ENCODE results near the gene EXOSC5.
"Not testable (repeated sequence)": the region's sequence is repeated elsewhere in the genome, so short reads cannot be mapped to it uniquely, and the experiment has no call there.

Gene EXOSC5

GRCh38 chr19:41411100-41411967 lies 14.2 kb upstream of the EXOSC5 start:
- H3K9me3 ChIP-seq (ENCODE audit: insufficient read depth, low read depth, low read length): no peaks in the 10 kb centered on the region
- peaks cover 14% of the 10 kb centered on the region; the same call in 1 of the 2 replicates for H3K36me3 ChIP-seq (ENCODE audit: insufficient read depth, low read depth, low read length)
- H3K27ac ChIP-seq (ENCODE audit: low read length): no peak overlapping the region
- H3K9ac ChIP-seq (ENCODE audit: low read depth, low read length): no peak overlapping the region
- no peak overlapping the region for H3K4me3 ChIP-seq (ENCODE audit: low read length)
- no peaks in the 10 kb centered on the region for H3K27me3 ChIP-seq (ENCODE audit: insufficient read depth, low read length)
- H3K4me1 ChIP-seq (ENCODE audit: insufficient read depth, low read length): no peaks in the 10 kb centered on the region; the same call in 1 of the 2 replicates

GRCh38 chr19:41410336-41411054 lies 13.3 kb upstream of the EXOSC5 start:
- Histone ChIP-seq H3K9ac (ENCODE audit: low read depth, low read length) (no peak overlapping the region), H3K9me3 (ENCODE audit: insufficient read depth, low read depth, low read length) (no peaks in the 10 kb centered on the region), H3K36me3 (ENCODE audit: insufficient read depth, low read depth, low read length) (peaks cover 14% of the 10 kb centered on the region; the same call in 1 of the 2 replicates), H3K27me3 (ENCODE audit: insufficient read depth, low read length) (no peaks in the 10 kb centered on the region), H3K4me3 (ENCODE audit: low read length) (no peak overlapping the region), H3K27ac (ENCODE audit: low read length) (no peak overlapping the region), H3K4me1 (ENCODE audit: insufficient read depth, low read length) (no peaks in the 10 kb centered on the region; the same call in 1 of the 2 replicates)

GRCh38 chr19:41409288-41409687 lies 12.1 kb upstream of the EXOSC5 start:
- Histone ChIP-seq H3K27me3 (ENCODE audit: insufficient read depth, low read length) (no peaks in the 10 kb centered on the region), H3K27ac (ENCODE audit: low read length) (no peak overlapping the region), H3K9ac (ENCODE audit: low read depth, low read length) (no peak overlapping the region), H3K4me1 (ENCODE audit: insufficient read depth, low read length) (no peaks in the 10 kb centered on the region; the same call in 1 of the 2 replicates), H3K36me3 (ENCODE audit: insufficient read depth, low read depth, low read length) (0 out of 2 replicates have a peak, but pooled peaks cover 4% of the 10 kb centered on the region), H3K9me3 (ENCODE audit: insufficient read depth, low read depth, low read length) (no peaks in the 10 kb centered on the region), H3K4me3 (ENCODE audit: low read length) (no peak overlapping the region)

GRCh38 chr19:41408846-41409245 lies 11.7 kb upstream of the EXOSC5 start:
- H3K4me3 ChIP-seq (ENCODE audit: low read length); H3K27ac ChIP-seq (ENCODE audit: low read length); H3K36me3 ChIP-seq (ENCODE audit: insufficient read depth, low read depth, low read length); H3K4me1 ChIP-seq (ENCODE audit: insufficient read depth, low read length); H3K9me3 ChIP-seq (ENCODE audit: insufficient read depth, low read depth, low read length); H3K27me3 ChIP-seq (ENCODE audit: insufficient read depth, low read length); H3K9ac ChIP-seq (ENCODE audit: low read depth, low read length): not testable (repeated sequence)

- Histone ChIP-seq H3K27me3 (ENCODE audit: insufficient read depth, low read length) (no peaks in the 10 kb centered on the region), H3K4me3 (ENCODE audit: low read length) (no peak overlapping the region), H3K9ac (ENCODE audit: low read depth, low read length) (no peak overlapping the region), H3K4me1 (ENCODE audit: insufficient read depth, low read length) (no peaks in the 10 kb centered on the region; the same call in 1 of the 2 replicates), H3K9me3 (ENCODE audit: insufficient read depth, low read depth, low read length) (no peaks in the 10 kb centered on the region), H3K27ac (ENCODE audit: low read length) (no peak overlapping the region), H3K36me3 (ENCODE audit: insufficient read depth, low read depth, low read length) (no peaks in the 10 kb centered on the region)
Measured at GRCh38 chr19:41408256-41408655, 11.1 kb upstream of the EXOSC5 start.

GRCh38 chr19:41407271-41407670 lies 10.1 kb upstream of the EXOSC5 start:
- Histone ChIP-seq H3K4me1 (ENCODE audit: insufficient read depth, low read length) (no peaks in the 10 kb centered on the region; the same call in 1 of the 2 replicates), H3K36me3 (ENCODE audit: insufficient read depth, low read depth, low read length) (no peaks in the 10 kb centered on the region), H3K9ac (ENCODE audit: low read depth, low read length) (peak overlapping the region; percentile 42), H3K4me3 (ENCODE audit: low read length) (no peak overlapping the region), H3K27me3 (ENCODE audit: insufficient read depth, low read length) (no peaks in the 10 kb centered on the region), H3K9me3 (ENCODE audit: insufficient read depth, low read depth, low read length) (no peaks in the 10 kb centered on the region), H3K27ac (ENCODE audit: low read length) (no peak overlapping the region)

GRCh38 chr19:41405776-41406175 lies 8.6 kb upstream of the EXOSC5 start:
- H3K27me3 ChIP-seq (ENCODE audit: insufficient read depth, low read length): no peaks in the 10 kb centered on the region
- H3K36me3 ChIP-seq (ENCODE audit: insufficient read depth, low read depth, low read length): no peaks in the 10 kb centered on the region
- no peak overlapping the region for H3K4me3 ChIP-seq (ENCODE audit: low read length)
- H3K27ac ChIP-seq (ENCODE audit: low read length): no peak overlapping the region
- H3K4me1 ChIP-seq (ENCODE audit: insufficient read depth, low read length): no peaks in the 10 kb centered on the region; the same call in 1 of the 2 replicates
- H3K9me3 ChIP-seq (ENCODE audit: insufficient read depth, low read depth, low read length): no peaks in the 10 kb centered on the region
- H3K9ac ChIP-seq (ENCODE audit: low read depth, low read length): no peak overlapping the region

GRCh38 chr19:41403181-41403970 lies 6.2 kb upstream of the EXOSC5 start:
- no peak overlapping the region for H3K4me3 ChIP-seq (ENCODE audit: low read length)
- no peaks in the 10 kb centered on the region for H3K9me3 ChIP-seq (ENCODE audit: insufficient read depth, low read depth, low read length)
- H3K9ac ChIP-seq (ENCODE audit: low read depth, low read length): no peak overlapping the region
- no peak overlapping the region for H3K27ac ChIP-seq (ENCODE audit: low read length)
- H3K27me3 ChIP-seq (ENCODE audit: insufficient read depth, low read length): no peaks in the 10 kb centered on the region
- no peaks in the 10 kb centered on the region for H3K36me3 ChIP-seq (ENCODE audit: insufficient read depth, low read depth, low read length)
- H3K4me1 ChIP-seq (ENCODE audit: insufficient read depth, low read length): peaks cover 1% of the 10 kb centered on the region

GRCh38 chr19:41402010-41402409 lies 4.9 kb upstream of the EXOSC5 start:
- H3K27ac ChIP-seq (ENCODE audit: low read length): no peak overlapping the region
- no peak overlapping the region for H3K4me3 ChIP-seq (ENCODE audit: low read length)
- H3K9ac ChIP-seq (ENCODE audit: low read depth, low read length): no peak overlapping the region
- no peaks in the 10 kb centered on the region for H3K9me3 ChIP-seq (ENCODE audit: insufficient read depth, low read depth, low read length)
- no peaks in the 10 kb centered on the region for H3K36me3 ChIP-seq (ENCODE audit: insufficient read depth, low read depth, low read length)
- H3K27me3 ChIP-seq (ENCODE audit: insufficient read depth, low read length): no peaks in the 10 kb centered on the region
- H3K4me1 ChIP-seq (ENCODE audit: insufficient read depth, low read length): peaks cover 2% of the 10 kb centered on the region; the same call in 1 of the 2 replicates

GRCh38 chr19:41401483-41401882 lies 4.3 kb upstream of the EXOSC5 start:
- no peak overlapping the region for H3K4me3 ChIP-seq (ENCODE audit: low read length)
- peaks cover 2% of the 10 kb centered on the region; the same call in 1 of the 2 replicates for H3K4me1 ChIP-seq (ENCODE audit: insufficient read depth, low read length)

GRCh38 chr19:41399525-41399924 lies 2.4 kb upstream of the EXOSC5 start:
- Histone ChIP-seq H3K4me3 (ENCODE audit: low read length) (no peak overlapping the region), H3K36me3 (ENCODE audit: insufficient read depth, low read depth, low read length) (no peaks in the 10 kb centered on the region), H3K27ac (ENCODE audit: low read length) (no peak overlapping the region), H3K9ac (ENCODE audit: low read depth, low read length) (no peak overlapping the region; the same call in 1 of the 2 replicates), H3K27me3 (ENCODE audit: insufficient read depth, low read length) (no peaks in the 10 kb centered on the region), H3K9me3 (ENCODE audit: insufficient read depth, low read depth, low read length) (no peaks in the 10 kb centered on the region), H3K4me1 (ENCODE audit: insufficient read depth, low read length) (peaks cover 2% of the 10 kb centered on the region; the same call in 1 of the 2 replicates)

More at GRCh38 chr19:41401483-41401882, 4.3 kb upstream of the EXOSC5 start:
- Histone ChIP-seq H3K27me3 (ENCODE audit: insufficient read depth, low read length) (no peaks in the 10 kb centered on the region), H3K36me3 (ENCODE audit: insufficient read depth, low read depth, low read length) (no peaks in the 10 kb centered on the region), H3K9ac (ENCODE audit: low read depth, low read length) (no peak overlapping the region), H3K9me3 (ENCODE audit: insufficient read depth, low read depth, low read length) (no peaks in the 10 kb centered on the region), H3K27ac (ENCODE audit: low read length) (no peak overlapping the region)

All from iPS-20b (cell line).